ENCODE data around the gene CSGALNACT2.

Gene CSGALNACT2

DNA sequence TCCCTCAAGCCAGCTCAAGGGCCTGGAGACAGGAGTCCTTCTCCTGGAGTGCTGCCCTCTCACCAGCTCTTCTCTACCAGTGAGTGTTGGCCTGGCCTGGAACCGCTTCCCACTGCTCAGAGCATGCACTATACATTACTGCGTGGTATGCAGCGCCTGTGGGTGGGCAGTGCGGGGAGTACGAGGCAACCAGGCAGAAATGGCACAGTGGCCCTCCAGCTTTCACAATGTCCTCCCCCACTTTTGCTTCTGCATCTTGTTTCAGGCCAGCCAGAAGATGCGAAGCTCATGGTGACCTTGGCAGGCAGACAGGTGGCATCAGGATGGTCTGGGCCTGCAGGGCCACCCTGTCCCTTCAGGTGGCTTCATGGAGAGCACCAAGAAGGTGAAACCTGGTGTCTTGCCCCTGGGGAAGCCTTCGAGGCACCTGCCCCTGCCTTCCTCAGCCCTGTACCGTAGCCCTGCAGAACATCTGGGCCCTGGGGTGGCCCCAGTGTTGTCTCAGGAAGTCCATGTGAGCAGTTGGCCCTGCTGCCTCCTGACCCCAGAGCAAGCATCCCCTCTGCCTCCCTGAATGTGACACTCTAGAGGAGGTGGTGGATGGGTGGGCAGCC is 92.8 kb downstream of the CSGALNACT2 start:
- no peak for DNase-seq

DNA sequence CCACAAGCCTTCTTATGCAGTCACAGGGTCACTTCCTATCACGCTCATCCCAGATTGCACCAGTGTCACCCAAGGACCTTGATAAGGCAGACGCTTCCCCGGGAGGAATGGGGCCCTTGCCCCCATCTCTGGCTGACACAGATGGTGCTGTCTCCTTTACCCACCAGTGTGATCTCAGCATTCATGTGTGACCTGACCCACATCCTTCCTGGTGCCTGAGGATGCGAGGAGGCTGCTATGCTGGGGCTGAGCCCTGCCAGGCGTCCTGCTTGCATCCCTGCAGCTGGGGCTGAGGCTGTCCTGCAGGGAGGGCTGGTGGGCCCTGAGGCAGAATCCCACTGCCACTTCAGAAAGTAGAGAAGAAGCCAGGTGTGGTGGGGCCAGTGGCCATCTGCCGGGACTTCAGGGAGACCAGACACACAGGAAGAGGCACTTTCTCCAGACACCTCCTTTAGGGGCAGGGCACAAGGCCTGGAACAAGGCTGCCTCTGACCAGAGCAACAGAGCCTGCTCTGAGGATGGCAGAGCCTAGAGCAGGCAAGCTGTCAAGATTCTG is 93.4 kb downstream of the CSGALNACT2 start:
- no peak for DNase-seq

DNA sequence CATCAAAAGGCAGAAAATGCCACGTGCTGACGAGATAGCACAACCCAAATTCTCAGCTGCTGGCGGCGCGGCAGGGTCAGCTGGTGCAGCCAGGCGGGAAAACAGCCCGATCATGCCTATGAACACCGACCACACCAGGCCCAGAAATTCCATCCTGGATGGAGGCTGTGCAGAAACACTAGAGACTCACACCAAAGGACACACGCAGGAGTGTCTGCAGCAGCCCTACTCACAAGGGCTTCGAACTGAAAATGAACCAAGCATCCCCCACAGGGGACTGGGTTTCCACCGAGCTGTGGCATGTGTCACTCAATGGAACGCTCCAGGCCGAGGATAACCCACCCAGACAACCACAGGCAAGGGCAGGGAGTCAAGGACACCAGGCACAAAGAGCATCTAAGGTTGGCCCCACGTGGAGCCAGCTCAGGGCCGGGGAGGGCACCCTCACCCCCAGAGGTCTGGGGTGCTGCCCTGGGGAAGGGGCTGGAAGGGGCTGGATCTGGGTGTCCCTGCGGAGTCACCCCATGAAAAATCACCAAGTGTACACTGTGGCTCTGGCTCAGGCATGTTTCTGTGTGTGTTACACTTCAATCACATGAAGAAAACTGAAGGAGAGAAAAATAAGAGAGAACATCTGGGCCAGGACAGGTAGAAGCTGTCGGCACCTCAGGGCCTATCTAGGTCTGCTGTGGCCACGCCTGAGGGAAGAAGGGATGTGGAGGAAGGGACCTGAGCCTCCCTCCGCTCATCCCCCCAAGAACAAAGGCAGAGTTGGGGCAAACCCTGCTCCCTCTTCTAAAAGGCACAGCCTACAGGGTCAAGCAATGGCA is 95.6 kb downstream of the CSGALNACT2 start:
- no peak for DNase-seq

DNA sequence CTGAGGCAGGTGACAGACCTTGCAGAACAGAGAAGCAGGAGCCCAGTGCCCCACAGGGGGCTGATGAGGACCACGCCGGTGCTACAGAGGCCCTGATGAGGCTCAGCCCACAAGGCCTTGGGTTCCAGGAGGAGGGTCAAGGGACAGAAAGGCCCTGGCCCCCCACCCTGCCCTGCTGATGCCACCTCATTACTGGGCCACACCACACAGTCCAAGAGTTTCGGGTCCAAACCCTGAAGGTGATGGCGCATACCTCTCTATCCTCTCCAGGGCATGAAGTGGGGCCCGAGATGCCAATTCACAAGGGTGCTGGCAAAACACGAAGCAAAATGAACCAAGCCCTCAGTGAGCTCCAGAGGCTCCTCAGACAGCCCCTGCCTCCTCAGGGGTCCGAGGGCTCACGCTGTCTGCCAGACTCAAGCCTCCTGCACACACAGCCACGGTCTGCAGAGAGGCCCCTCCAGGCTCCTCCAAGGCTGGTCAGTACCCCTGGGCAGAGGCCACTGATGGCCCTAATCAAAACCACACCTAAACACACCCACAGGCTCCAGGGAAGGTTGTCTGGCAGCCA is 96.3 kb downstream of the CSGALNACT2 start:
- DNase-seq: no peak
